Measurements from ENCODE around the gene CMTM7. TPM values are rescaled to one million over a fixed set of nuclear protein-coding genes. Genes with fewer than 3 reads are reported as not detected.
A peak's percentile ranks its signal among the peaks of the same experiment; 100 is the strongest.

The CMTM7 gene
- total RNA-seq, 1 donor from 2014 or later, result 11.8 TPM

DNA sequence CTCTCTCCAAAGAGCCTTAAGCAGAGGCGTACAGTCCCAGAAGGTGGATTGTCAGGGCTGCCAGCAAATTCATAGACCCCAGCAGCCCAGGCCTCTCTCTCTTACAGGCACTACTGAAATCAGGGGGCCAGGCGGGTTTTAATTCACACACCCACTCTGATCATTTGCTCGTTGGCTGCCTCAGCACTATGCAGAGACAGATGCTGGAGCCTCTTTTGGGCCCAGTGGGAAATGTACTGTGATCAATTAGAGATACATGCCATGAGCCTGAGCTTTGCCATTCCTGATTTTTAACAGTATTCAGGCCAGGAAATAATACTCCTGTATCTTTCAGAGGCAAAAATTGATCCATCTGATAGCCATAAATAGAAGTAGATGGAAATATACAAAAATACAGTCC lies 58.0 kb downstream of the CMTM7 start:
- Histone ChIP-seq H3K4me3 (no peak overlapping the region), H3K27ac (no peak overlapping the region), H3K4me2 (no peak overlapping the region), H3K79me2 (ENCODE audit: low read depth) (no peaks in the 10 kb centered on the region), H3F3A (ENCODE audit: low read depth) (peaks cover 22% of the 10 kb centered on the region), H2AFZ (replicated peaks) (no peak overlapping the region), H4K20me1 (ENCODE audit: low read depth) (no peaks in the 10 kb centered on the region), H3K27me3 (no peaks in the 10 kb centered on the region), H3K36me3 (no peaks in the 10 kb centered on the region), H3K9ac (no peak overlapping the region), H3K9me3 (ENCODE audit: low read depth) (no peaks in the 10 kb centered on the region), H3K4me1 (peaks cover 52% of the 10 kb centered on the region)
- H3K36me3 Mint-ChIP-seq, result peaks cover 4% of the 10 kb centered on the region
- H3K9me3 Mint-ChIP-seq, result peaks cover 8% of the 10 kb centered on the region
- H3K27ac Mint-ChIP-seq, result no peak overlapping the region
- no peak overlapping the region for H3K4me3 Mint-ChIP-seq
- TF ChIP-seq CTCF (IDR thresholded peaks at IDR 0.05) (no peak), EZH2phosphoT487 (IDR thresholded peaks at IDR 0.05) (no peak), EZH2 (IDR thresholded peaks at IDR 0.05) (no peak)
- peaks cover 6% of the 10 kb centered on the region for H3K27me3 Mint-ChIP-seq (ENCODE audit: insufficient read depth, low read depth)
- peaks cover 13% of the 10 kb centered on the region for H3K4me1 Mint-ChIP-seq
- no peak for DNase-seq (ENCODE audit: low spot score)

GRCh38 chr3:32450426-32450825 lies 58.8 kb downstream of the CMTM7 start:
- peak overlapping the region; percentile 37 for H3K27ac ChIP-seq
- H3K27ac Mint-ChIP-seq, result no peak overlapping the region
- no peaks in the 10 kb centered on the region for H3K27me3 ChIP-seq
- H3K36me3 ChIP-seq, result no peaks in the 10 kb centered on the region
- no peak overlapping the region for H3K4me3 Mint-ChIP-seq
- no peak for TF ChIP-seq EZH2phosphoT487 (IDR thresholded peaks at IDR 0.05)
- TF ChIP-seq CTCF (IDR thresholded peaks at IDR 0.05), result no peak
- no peak for TF ChIP-seq EZH2 (IDR thresholded peaks at IDR 0.05)
- no peaks in the 10 kb centered on the region for H3K9me3 ChIP-seq (ENCODE audit: low read depth)
- H3K79me2 ChIP-seq (ENCODE audit: low read depth), result no peaks in the 10 kb centered on the region
- peaks cover 4% of the 10 kb centered on the region for H3K9me3 Mint-ChIP-seq
- H3K4me1 ChIP-seq, result peaks cover 58% of the 10 kb centered on the region
- H3K36me3 Mint-ChIP-seq, result no peaks in the 10 kb centered on the region
- peaks cover 22% of the 10 kb centered on the region for H3F3A ChIP-seq (ENCODE audit: low read depth)
- peaks cover 6% of the 10 kb centered on the region for H3K27me3 Mint-ChIP-seq (ENCODE audit: insufficient read depth, low read depth)
- no peak overlapping the region for H2AFZ ChIP-seq (replicated peaks)
- H3K4me1 Mint-ChIP-seq, result peaks cover 15% of the 10 kb centered on the region
- no peak overlapping the region for H3K9ac ChIP-seq
- no peak for DNase-seq (ENCODE audit: low spot score)
- no peaks in the 10 kb centered on the region for H4K20me1 ChIP-seq (ENCODE audit: low read depth)
- H3K4me2 ChIP-seq, result peak overlapping the region; percentile 57
- H3K4me3 ChIP-seq, result no peak overlapping the region

GRCh38 chr3:32450992-32451659 lies 59.5 kb downstream of the CMTM7 start:
- peaks cover 65% of the 10 kb centered on the region for H3K4me1 ChIP-seq
- TF ChIP-seq CTCF (IDR thresholded peaks at IDR 0.05) (no peak), EZH2 (IDR thresholded peaks at IDR 0.05) (no peak), EZH2phosphoT487 (IDR thresholded peaks at IDR 0.05) (no peak)
- H3K4me3 ChIP-seq, result no peak overlapping the region
- Mint-ChIP-seq H3K27ac (peak overlapping the region; percentile 39), H3K36me3 (no peaks in the 10 kb centered on the region), H3K4me3 (no peak overlapping the region), H3K27me3 (ENCODE audit: insufficient read depth, low read depth) (peaks cover 6% of the 10 kb centered on the region), H3K4me1 (peaks cover 18% of the 10 kb centered on the region), H3K9me3 (peaks cover 4% of the 10 kb centered on the region)
- peak overlapping the region; percentile 37 for H3K27ac ChIP-seq
- H3K9me3 ChIP-seq (ENCODE audit: low read depth), result no peaks in the 10 kb centered on the region
- H3F3A ChIP-seq (ENCODE audit: low read depth), result peaks cover 22% of the 10 kb centered on the region
- no peaks in the 10 kb centered on the region for H4K20me1 ChIP-seq (ENCODE audit: low read depth)
- no peaks in the 10 kb centered on the region for H3K79me2 ChIP-seq (ENCODE audit: low read depth)
- H2AFZ ChIP-seq (replicated peaks), result no peak overlapping the region
- no peak overlapping the region for H3K9ac ChIP-seq
- no peaks in the 10 kb centered on the region for H3K36me3 ChIP-seq
- no peaks in the 10 kb centered on the region for H3K27me3 ChIP-seq
- H3K4me2 ChIP-seq, result peak overlapping the region; percentile 57
- DNase-seq (ENCODE audit: low spot score), result peak; percentile 57

All from neural progenitor cell (in vitro differentiated cells).